Motor neuron (in vitro differentiated cells): ENCODE results near the gene ZNF385A. TPM values are rescaled to one million over a fixed set of nuclear protein-coding genes. Genes with fewer than 3 reads are reported as not detected.

Experiments
- total RNA-seq, 8 experiments: library from RNA; unstranded; fragments of 300-600 nt; gene quantifications; 2 replicates each; pipeline versions ENCODE4 v1.2.3 to v1.2.4, GENCODE V29; 2022

The ZNF385A gene
- total RNA-seq, 8 experiments from 2014 or later: 1.3 to 8.6 (median 3.7) TPM

Other genes starting within 250 kb of the ZNF385A start
- gene SMUG1, start 195.7 kb downstream of the ZNF385A start, total RNA-seq: 10 to 100 TPM; 22.7 to 55.9 (median 32.2) TPM
- 100 to 1,000 TPM in 2 of 8 experiments, 10 to 100 TPM in 6; 20.8 to 172 (median 79.4) TPM for gene CBX5, start 104.6 kb downstream of the ZNF385A start, total RNA-seq
- gene HNRNPA1, start 104.0 kb downstream of the ZNF385A start, total RNA-seq: 1,000 to 10,000 TPM in 6 of 8 experiments, 100 to 1,000 TPM in 2; 737 to 3,366 (median 1,605) TPM
- 10 to 100 TPM in 1 of 8 experiments, 1 to 10 TPM in 3, under 1 TPM in 3, not detected in 1; 0.08 to 17.8 (median 1.6) TPM for gene NFE2, start 83.7 kb downstream of the ZNF385A start, total RNA-seq
- 100 to 1,000 TPM; 117 to 152 (median 133) TPM for gene COPZ1, start 59.6 kb downstream of the ZNF385A start, total RNA-seq
- under 1 TPM in 7 of 8 experiments, not detected in 1; 0.14 to 0.76 (median 0.31) TPM for gene GPR84, start 20.2 kb downstream of the ZNF385A start, total RNA-seq
- 10 to 100 TPM in 4 of 8 experiments, 1 to 10 TPM in 2, under 1 TPM in 2; 0.22 to 64.3 (median 15.5) TPM for gene ITGA5, start 34.5 kb upstream of the ZNF385A start, total RNA-seq
- gene GTSF1, start 88.9 kb upstream of the ZNF385A start, total RNA-seq: under 1 TPM in 2 of 8 experiments, not detected in 6; 0.50 to 0.71 TPM
- 1 to 10 TPM in 3 of 8 experiments, under 1 TPM in 5; 0.11 to 3.3 (median 0.54) TPM for gene NCKAP1L, start 113.0 kb upstream of the ZNF385A start, total RNA-seq
- gene PDE1B, start 164.9 kb upstream of the ZNF385A start, total RNA-seq: 1 to 10 TPM in 7 of 8 experiments, under 1 TPM in 1; 0.46 to 6.8 (median 2.9) TPM
- gene PPP1R1A, start 203.9 kb upstream of the ZNF385A start, total RNA-seq: 10 to 100 TPM in 5 of 8 experiments, 1 to 10 TPM in 2, under 1 TPM in 1; 0.51 to 21.0 (median 12.1) TPM